HG02678 (cell line): ENCODE data around the gene TEX2.
A peak's percentile ranks its signal among the peaks of the same experiment; 100 is the strongest.

Experiments
- ATAC-seq: cut with Tn5 transposase; IDR thresholded peaks from one replicate; pipeline ENCODE4 v1.9.1; 2021; ENCODE audit warnings: mild to moderate bottlenecking, moderate library complexity; ENCODE audit not compliant: unreplicated experiment

The TEX2 gene, protein sequence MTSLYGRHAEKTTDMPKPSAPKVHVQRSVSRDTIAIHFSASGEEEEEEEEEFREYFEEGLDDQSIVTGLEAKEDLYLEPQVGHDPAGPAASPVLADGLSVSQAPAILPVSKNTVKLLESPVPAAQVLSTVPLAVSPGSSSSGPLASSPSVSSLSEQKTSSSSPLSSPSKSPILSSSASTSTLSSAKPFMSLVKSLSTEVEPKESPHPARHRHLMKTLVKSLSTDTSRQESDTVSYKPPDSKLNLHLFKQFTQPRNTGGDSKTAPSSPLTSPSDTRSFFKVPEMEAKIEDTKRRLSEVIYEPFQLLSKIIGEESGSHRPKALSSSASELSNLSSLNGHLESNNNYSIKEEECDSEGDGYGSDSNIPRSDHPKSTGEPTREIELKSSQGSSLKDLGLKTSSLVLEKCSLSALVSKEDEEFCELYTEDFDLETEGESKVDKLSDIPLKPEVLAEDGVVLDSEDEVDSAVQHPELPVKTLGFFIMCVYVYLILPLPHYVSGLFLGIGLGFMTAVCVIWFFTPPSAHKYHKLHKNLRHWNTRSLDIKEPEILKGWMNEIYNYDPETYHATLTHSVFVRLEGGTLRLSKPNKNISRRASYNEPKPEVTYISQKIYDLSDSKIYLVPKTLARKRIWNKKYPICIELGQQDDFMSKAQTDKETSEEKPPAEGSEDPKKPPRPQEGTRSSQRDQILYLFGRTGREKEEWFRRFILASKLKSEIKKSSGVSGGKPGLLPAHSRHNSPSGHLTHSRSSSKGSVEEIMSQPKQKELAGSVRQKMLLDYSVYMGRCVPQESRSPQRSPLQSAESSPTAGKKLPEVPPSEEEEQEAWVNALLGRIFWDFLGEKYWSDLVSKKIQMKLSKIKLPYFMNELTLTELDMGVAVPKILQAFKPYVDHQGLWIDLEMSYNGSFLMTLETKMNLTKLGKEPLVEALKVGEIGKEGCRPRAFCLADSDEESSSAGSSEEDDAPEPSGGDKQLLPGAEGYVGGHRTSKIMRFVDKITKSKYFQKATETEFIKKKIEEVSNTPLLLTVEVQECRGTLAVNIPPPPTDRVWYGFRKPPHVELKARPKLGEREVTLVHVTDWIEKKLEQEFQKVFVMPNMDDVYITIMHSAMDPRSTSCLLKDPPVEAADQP

DNA sequence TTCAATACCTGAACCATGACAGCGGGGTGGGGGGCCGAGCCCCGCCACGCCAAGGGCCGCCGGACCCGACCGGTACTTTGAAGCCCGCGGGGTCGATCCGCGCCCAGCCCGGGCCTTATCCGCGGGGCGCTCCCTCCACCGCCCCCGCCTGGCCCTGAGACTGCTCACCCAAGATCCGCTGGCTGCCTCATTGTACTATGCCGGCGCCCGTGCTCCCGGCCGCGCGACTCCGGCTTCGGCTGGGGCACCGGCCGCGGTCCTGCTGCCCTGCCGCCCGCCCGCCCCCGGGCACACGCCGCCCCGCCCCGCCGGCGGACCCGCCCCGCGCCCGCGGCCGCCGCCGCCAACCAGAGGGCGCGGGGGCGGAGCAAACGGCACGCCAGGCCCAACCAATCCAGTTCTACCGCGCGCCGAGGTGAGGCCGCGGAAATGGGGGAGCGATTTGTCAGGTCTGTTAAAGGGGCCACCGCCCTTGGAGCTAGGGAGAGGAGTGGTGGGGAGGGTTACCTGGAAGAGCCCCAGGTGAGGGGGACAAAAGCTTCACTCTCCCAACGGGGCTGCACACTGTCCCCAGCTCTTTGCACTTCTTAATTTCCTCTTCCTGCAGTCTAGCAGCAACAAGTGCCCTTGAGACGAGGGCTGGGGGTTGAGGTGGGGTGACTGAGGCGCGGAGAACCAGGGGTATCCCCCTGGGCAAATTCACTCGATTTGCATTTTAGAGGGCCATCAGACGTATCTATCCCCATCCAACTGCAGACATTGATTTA is at the start of gene TEX2:
Gene TEX2 (minus strand): TSS at position 261 of the 767 bp plus-strand sequence. CDS start 49,043 bp downstream, outside the sequence.
- peak; percentile 89 for ATAC-seq

DNA sequence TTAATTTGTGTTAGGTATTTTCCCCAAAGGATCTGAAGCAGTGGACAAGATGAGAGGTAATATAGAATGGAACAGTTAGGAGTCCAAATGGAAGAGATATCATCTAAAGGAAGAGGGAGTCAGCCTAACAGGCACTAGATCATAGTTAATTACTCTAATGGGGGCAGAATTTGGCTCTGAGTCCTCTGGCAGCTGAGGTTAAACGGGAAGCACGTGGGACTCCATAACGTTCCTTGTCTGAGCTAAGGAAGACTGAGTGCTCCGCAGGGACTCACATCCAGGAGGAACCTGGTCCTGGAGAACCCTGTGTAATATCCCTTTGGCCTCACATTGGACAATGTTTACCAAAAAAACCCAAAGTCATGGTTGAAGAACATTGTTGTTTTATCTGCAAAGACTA is 46.6 kb upstream of the TEX2 start:
- no peak for ATAC-seq

DNA sequence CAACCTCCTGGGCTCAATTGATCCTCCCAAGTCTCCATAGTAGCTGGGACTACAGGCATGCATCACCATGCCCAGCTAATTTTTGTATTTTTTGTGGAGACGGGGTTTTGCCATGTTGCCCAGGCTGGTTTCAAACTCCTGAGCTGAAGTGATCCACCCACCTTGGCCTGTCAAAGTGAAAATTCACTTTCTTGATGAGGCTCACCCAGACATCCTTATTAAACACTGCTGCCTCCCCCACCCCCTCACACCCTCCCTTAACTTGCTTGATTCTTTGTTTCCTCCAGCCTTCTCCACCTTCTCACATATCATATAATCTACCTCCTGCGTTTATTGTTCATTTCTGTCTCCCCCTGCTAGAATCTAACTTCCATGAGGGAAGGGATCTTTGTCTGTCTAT is 46.0 kb upstream of the TEX2 start:
- ATAC-seq: no peak

DNA sequence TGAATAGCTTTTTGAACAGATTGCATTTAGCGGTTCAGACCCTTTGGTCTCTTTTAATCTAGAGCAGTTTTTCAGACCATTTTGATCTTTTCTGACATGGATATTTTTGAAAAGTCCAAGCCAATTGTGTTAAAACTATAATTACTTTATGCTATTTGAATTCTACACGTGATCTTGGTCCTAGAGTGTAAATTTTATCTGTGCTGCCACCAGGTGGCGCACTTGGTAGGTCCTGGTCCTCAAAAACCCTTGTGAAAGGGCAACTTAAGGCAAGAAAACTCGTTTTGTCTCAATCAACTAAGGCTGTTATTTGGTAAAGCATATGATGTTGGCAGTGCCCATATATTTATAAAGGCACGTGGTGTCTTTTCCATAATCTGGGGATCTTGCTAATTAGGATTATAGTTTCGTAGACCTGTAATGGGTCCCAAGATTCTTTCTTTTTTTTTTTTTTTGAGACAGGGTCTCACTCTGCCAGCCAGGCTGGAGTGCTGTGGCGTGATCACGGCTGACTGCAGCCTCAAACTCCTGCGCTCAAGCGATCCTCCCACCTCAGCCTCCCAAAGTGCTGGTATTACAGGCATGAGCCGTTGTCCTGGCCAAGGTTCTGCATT is 43.9 kb upstream of the TEX2 start:
- ATAC-seq: no peak

DNA sequence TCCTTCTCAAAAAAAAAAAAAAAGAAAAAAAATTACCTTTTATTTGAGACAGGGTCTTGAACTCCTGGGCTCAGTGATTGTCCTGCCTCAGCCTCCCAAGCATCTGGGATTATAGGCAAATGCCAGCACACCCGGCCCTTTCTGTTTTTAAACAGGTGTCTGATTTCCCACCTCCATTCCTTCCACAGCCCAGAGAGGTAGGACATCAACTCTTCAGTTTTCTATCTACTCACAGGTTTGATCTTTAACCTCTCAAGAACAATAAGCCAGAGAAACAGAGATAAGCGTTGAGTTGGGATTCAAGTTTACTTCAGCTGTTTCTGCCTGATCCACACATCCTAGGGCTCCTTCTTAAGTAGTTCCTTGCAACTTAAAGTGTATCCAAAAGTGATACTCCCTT is 41.5 kb upstream of the TEX2 start:
- no peak for ATAC-seq

DNA sequence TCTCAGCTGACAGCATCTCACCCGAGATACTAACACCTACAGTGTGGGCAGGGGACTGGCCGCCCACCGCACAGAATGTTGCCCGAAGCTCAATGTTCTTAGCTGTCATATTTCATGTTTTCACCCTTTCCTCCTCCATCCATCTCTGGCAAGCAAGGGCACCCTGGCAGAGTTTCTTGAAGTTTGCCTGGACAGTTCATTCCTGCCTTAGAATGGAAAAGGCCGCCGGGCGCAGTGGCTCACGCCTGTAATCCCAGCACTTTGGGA is 37.6 kb upstream of the TEX2 start:
- ATAC-seq: no peak

DNA sequence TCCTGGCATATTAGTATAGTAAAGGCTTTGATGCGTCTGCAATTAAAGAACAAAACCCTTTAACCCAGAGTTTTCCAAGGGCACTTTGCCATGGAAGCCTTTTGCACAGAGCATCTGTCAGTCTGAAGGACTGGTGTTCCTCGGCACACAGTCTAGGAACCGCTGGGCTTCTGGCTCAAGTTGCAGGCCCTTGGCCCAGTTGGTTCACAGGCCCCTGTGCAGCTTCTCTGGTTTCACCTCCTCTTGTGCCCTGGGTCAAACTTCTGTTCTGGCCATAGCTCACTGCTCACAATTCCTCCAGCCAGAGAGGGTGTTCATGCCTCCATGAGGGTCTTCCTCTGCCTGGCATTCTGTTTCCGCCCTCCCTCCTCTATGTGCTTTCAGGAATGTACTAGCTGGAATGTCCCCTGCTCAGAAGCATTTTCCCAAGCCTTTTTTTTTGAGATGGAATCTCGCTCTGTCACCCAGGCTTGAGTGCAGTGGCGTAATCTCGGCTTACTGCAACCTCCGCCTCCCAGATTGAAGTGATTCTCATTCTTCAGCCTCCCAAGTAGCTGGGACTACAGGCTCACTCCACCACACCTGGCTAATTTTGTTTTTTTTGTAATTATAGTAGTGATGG is 34.5 kb upstream of the TEX2 start:
- no peak for ATAC-seq

DNA sequence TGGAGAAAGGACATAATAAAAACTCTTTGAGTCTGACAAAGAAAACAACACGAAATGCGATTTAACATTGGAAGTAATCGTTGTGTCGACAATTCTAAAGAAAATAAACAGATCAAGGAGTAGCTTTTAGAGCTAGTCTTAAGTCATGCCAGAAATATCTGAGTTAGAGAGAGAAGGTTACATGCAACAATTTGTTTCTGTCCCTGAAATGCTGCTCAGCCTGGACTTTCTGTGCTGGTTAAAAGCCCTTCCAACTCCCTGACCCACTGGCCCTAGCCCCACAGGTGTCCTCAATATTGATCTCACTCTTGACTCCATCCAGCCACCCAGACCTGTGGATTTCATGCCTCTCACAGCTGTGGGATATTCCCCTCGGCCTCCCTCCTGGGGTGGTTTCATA is 33.2 kb upstream of the TEX2 start:
- ATAC-seq: no peak

DNA sequence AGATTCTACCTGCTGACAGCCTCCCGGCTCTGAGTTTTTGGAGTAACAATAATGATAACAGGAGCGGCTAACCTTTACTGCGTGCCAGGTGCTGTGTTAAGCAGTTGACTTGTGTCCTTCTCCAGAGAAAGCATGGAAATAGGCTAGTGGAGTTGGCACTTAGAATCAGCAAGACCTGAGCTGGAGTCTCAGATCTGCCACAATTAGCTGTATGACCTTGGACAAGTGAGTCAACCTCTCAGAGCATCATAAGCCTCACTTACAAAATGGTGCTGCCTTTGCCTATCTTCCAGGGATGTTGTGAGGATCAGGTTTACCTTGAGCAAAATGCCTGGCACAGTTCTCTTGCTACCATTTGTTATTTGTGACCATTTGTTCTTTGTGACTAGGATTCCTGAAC is 32.1 kb upstream of the TEX2 start:
- no peak for ATAC-seq

DNA sequence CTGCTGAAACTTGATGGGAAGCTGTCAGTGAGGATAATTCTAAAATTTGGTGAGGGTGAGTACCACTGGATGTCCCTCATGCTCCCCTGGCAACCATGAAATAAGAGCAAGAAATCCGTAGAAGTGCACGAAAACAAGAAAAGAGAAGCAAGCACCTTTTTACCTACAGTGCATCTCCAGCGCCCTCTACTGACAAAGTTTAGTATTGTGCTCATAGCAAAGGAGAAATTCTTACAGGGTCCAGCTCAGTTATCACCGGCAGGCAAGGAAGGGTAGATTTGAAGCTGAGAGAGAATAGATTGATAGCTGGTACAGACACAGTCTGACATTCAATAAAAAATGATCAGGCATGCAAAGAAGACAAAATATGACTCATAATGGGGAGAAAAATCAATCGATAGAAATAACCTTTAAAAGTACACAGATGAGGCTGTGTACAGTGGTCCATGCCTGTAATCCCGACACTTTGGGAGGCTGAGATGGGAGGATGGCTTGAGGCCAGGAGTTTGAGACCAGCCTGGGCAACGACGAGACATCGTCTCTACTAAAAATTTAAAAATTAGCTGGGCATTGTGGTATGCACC is 28.3 kb upstream of the TEX2 start:
- no peak for ATAC-seq

DNA sequence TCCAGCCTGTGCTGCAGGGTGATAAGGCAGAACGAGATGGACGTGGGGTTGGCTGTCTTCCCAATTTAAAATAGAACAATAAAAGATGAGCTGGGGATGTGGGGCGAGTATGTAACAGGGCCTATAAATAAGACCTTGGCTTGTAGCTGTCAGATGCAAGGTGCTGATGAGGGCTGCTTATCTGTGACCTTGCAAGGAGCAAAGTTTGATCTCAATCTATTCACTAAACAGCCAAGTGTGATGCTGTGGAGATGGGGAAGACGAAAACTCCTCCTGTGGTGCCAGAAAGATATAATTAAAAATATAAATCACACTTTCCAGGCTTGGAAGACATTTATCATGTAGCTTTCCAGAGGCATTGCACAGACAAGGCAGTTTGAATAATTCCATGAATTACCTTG is 26.7 kb upstream of the TEX2 start:
- no peak for ATAC-seq

DNA sequence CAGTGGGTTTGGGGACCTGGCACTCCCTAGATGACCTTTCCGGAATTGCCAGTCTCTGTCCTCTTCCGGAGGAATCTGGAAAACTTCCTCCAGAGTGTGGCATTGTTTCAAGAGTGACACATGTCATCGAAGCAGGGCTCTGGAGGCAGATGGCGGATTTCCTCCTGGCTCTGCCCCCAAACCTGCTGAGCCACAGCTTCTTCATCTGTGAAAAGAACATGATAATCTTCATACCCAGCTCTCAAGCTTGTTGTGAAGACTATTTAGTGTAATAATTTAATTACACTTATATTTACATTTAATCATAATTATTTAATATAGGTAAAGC is 19.7 kb upstream of the TEX2 start:
- ATAC-seq: no peak

DNA sequence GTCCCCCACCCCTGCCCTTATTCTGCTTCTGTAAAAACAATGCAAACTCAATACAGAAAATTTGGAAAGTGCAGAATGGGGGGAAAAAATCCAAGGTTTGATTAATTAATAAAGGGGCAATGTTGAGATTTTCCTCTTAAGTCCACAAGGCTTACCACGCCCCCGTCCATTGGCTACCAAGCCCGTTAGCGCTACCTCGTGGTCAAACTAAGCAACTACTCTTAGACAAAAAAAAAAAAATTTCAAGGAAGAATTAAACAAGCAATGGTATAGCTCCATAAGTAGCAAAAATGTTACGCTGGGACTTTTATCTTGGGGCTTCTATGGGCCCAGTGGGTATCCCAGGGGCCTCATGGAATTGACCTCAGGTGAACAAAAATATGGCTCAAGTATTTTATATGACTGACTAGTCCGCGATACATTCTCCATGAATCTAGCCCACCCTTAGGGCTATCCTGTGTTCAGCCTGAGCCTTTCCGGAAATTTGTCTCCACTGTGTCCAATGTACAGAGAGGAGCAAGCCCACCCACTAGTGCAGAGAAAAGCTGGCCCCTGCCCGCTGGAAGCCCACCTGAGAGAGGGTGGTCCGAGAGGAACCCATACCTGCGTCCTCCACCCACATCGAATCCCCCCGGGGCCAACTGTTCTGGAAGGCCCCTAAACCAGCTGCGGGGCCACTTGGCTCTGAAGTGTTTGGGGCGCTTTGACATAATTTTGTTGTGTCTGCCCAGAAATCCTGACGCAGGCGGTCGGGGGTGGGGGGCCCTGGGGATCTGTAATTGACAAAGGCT is 19.1 kb upstream of the TEX2 start:
- no peak for ATAC-seq

DNA sequence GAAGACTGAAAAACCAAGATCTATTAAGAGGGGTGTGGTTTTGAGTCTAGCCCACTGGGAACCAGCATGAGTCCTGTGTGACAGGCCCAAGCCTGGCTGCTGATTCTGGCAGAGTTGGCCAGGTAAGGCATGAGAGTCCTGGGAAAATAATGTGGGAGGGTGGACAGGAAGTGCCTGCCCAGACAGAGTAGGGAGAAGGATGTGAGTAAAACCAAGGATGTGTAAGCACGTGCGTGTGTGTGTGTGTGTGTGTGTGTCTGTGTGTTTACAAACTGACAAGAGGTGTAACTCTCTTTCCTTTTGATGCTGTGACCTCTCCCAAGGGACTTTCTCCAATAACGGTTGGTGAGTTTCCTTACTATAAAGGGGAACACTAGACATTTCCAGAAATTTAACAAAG is 15.6 kb upstream of the TEX2 start:
- ATAC-seq: no peak

DNA sequence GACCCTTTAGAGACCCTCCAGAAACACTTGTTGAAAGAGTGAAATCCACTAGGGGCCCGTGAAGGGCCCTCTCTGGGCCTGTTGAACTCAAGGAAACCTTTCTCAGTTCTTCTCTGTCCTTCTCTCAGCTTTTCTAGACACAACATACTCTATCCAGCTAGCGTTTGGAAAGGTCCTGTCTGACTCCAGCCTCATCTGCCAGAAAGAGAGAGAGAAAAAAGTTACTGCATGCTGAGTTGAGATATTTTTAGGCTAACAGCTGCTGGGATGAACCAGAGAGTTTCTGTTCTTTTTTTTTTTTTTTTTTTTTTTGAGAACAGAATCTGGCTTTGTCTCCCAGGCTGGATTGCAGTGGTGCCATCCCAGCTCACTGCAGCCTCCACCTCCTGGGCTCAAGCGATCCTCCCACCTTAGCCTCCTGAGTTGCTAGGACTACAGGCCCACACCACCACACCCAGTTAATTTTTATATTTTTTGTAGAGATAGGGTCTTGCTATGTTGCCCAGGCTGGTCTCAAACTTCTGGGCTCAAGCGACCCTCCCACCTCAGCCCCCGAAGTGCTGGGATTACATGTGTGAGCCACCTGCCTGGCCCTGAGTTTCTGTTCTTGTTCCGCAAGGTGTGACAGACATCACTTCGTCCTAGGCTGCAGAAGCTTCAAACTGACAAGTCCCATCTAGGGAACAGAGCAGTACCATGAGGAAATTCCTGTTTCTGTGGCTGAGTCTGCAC is 14.9 kb upstream of the TEX2 start:
- no peak for ATAC-seq

DNA sequence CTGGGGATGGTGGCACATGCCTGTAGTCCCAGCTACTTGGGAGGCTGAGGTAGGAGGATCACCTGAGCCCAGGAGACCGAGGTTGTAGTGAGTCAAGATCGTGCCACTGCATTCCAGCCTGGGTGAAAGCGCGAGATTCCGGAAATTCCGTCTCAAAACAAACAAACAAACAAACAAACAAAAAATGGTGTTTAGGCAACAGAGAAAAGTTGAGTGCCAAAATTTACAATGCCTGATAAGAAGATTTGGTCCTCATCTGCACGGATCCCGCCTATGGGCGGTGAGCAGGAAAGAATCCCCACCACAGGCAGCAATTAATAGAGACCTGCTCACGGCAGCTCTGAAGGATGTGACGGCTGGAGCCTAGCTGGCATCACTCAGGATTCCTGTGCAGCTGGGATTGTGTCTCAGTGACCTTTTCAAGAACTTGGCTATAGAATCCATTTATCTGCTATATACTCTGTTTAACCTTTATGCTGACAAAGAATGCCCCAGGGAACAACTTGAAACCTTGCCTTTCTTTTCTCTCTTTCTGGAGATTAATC is 14.0 kb upstream of the TEX2 start:
- no peak for ATAC-seq

DNA sequence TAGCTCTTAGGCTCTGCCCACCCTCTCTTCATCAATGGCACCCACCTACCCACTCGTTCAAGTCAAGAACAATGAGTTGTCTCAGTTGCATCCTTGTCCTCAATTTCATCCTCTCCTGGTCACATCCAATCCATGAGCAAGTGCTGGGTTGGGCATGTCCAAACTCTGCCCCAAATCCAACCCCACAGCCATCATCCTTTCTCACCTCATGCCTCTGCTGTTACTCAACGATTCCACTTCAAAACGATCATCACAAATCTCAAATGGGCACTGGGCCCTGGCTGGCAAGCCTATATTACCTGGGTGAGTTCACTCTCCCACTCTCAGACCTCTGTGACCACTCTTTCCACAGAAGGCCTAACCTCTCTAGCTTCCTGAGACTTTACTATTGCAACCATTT is 12.0 kb upstream of the TEX2 start:
- no peak for ATAC-seq

DNA sequence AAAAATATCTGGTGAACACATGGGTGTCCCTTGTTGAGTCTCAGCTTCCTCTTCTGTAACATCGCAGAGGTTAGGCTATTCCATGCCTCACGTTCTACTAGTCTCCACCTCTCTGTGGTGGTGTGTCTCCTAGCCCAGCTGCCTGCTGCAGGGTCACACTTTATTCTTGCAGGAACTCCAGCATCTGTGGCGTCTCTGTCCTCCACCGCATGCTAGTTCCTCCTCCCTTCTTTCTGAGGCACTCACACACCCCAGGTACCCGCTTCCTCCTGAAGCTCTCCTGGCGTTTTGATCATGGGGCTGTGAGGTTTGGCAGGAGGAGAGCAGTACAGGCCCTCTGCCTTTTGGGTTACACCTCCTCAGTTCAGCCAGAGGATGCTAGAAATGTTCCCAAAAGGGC is 9.9 kb upstream of the TEX2 start:
- no peak for ATAC-seq
